HepG2 (cell line): ENCODE measurements around the gene WDCP. TPM values are rescaled to one million over a fixed set of nuclear protein-coding genes. Genes with fewer than 3 reads are reported as not detected.

Experiments used
- BRCA1 ChIP-seq: sonication (generic); formaldehyde crosslinking; IDR thresholded peaks from 2 replicates; pipeline ENCODE4 v1.4.0; 2020; ENCODE audit warnings: missing genetic modification reagents
- CREM ChIP-seq, 2 experiments: sonication (generic) in 1 of 2; formaldehyde crosslinking in 1 of 2; IDR thresholded peaks; 2 replicates each; pipeline versions ENCODE4 v1.4.0 to v1.6.1; 2016 to 2020; ENCODE audit warnings: antibody characterized with exemption in 1 of 2, mild to moderate bottlenecking in 1 of 2, missing genetic modification reagents in 1 of 2
- E2F1 ChIP-seq: sonication (generic); formaldehyde crosslinking; IDR thresholded peaks from 2 replicates; pipeline ENCODE4 v1.5.0; 2020; ENCODE audit warnings: missing genetic modification reagents
- ETV5 ChIP-seq: IDR thresholded peaks from 2 replicates; pipeline ENCODE4 v1.6.1; 2018; ENCODE audit warnings: missing biosample characterization, missing genetic modification reagents, inconsistent platforms, borderline replicate concordance
- IKZF4 ChIP-seq: sonication (generic); formaldehyde crosslinking; IDR thresholded peaks from 2 replicates; pipeline ENCODE4 v1.5.1; 2020; ENCODE audit warnings: borderline replicate concordance, mild to moderate bottlenecking, low read depth, missing genetic modification reagents; ENCODE audit errors: not compliant biosample characterization
- NFYC ChIP-seq: IDR thresholded peaks from 2 replicates; pipeline ENCODE4 v1.6.1; 2016; ENCODE audit warnings: missing genetic modification reagents, missing compliant biosample characterization
- RBFOX2 ChIP-seq: fragments of 200-400 bp; formaldehyde crosslinking; IDR thresholded peaks from 2 replicates; pipeline ENCODE4 v1.6.1; 2017; ENCODE audit warnings: low read depth, mild to moderate bottlenecking, low read length
- SNAPC2 ChIP-seq: sonication (generic); formaldehyde crosslinking; IDR thresholded peaks from 2 replicates; pipeline ENCODE4 v1.8.1; 2022; ENCODE audit warnings: mild to moderate bottlenecking, missing genetic modification reagents
- ZFY ChIP-seq: sonication (generic); formaldehyde crosslinking; IDR thresholded peaks from 2 replicates; pipeline ENCODE4 v1.4.0; 2020; ENCODE audit warnings: missing genetic modification reagents
- ZNF235 ChIP-seq: sonication (generic); formaldehyde crosslinking; IDR thresholded peaks from 2 replicates; pipeline ENCODE4 v1.8.1; 2023; ENCODE audit warnings: mild to moderate bottlenecking, missing genetic modification reagents, borderline replicate concordance
- ZNF558 ChIP-seq: sonication (generic); formaldehyde crosslinking; IDR thresholded peaks from 2 replicates; pipeline ENCODE4 v1.9.0; 2022; ENCODE audit warnings: mild to moderate bottlenecking, missing genetic modification reagents, borderline replicate concordance
- ZNF619 ChIP-seq: sonication (generic); formaldehyde crosslinking; IDR thresholded peaks from 2 replicates; pipeline ENCODE4 v1.4.0; 2020; ENCODE audit warnings: mild to moderate bottlenecking, missing genetic modification reagents
- ZNF691 ChIP-seq: sonication (generic); formaldehyde crosslinking; IDR thresholded peaks from 2 replicates; pipeline ENCODE4 v1.4.0; 2020; ENCODE audit warnings: missing genetic modification reagents, low read depth, mild to moderate bottlenecking, borderline replicate concordance
- polyA plus RNA-seq, 8 experiments: library from polyadenylated mRNA; depleted of rRNA in 3 of 8; stranded (reverse) in 7 of 8; unstranded in 1 of 8; fragments of >200 nt; fragmentation: Illumina TruSeq in 4 of 8; extraction: Trizol in 4 of 8; gene quantifications; 2 replicates each; pipeline versions ENCODE4 v1.2.1 to v1.2.3, GENCODE V29; 2011 to 2016; ENCODE audit warnings: low read depth in 4 of 8, missing spikeins in 1 of 8, mixed read lengths in 1 of 8; ENCODE audit not compliant: insufficient read depth in 1 of 8
- total RNA-seq, 5 experiments: library from RNA; depleted of rRNA; stranded (reverse); fragments of >200 nt; fragmentation: Illumina TruSeq; extraction: Trizol; gene quantifications; 2 replicates each; pipeline ENCODE4 v1.2.3, GENCODE V29; 2016; ENCODE audit warnings: low read depth in 1 of 5
- TF ChIP-seq, protein P1 (sequence below), 2 experiments: fragments of 450-650 bp in 1 of 2; sonication (generic) in 1 of 2; formaldehyde crosslinking in 1 of 2; IDR thresholded peaks; 2 replicates each; pipeline versions ENCODE4 v1.6.1 to v1.8.0; 2016 to 2022; ENCODE audit warnings: antibody characterized with exemption in 1 of 2, mild to moderate bottlenecking in 1 of 2, missing genetic modification reagents in 1 of 2
- TF ChIP-seq, protein P2 (sequence below): conservative IDR thresholded peaks from 2 replicates; pipeline ENCODE4 v1.6.1; 2018; ENCODE audit warnings: missing genetic modification reagents

Gene WDCP
- total and polyA plus RNA-seq, 2 of the 13 experiments (the other 11 are each of a cell fraction or from before 2014, with no cell fraction given): 17.4 to 22.6 TPM

- TF ChIP-seq, protein P1, sequence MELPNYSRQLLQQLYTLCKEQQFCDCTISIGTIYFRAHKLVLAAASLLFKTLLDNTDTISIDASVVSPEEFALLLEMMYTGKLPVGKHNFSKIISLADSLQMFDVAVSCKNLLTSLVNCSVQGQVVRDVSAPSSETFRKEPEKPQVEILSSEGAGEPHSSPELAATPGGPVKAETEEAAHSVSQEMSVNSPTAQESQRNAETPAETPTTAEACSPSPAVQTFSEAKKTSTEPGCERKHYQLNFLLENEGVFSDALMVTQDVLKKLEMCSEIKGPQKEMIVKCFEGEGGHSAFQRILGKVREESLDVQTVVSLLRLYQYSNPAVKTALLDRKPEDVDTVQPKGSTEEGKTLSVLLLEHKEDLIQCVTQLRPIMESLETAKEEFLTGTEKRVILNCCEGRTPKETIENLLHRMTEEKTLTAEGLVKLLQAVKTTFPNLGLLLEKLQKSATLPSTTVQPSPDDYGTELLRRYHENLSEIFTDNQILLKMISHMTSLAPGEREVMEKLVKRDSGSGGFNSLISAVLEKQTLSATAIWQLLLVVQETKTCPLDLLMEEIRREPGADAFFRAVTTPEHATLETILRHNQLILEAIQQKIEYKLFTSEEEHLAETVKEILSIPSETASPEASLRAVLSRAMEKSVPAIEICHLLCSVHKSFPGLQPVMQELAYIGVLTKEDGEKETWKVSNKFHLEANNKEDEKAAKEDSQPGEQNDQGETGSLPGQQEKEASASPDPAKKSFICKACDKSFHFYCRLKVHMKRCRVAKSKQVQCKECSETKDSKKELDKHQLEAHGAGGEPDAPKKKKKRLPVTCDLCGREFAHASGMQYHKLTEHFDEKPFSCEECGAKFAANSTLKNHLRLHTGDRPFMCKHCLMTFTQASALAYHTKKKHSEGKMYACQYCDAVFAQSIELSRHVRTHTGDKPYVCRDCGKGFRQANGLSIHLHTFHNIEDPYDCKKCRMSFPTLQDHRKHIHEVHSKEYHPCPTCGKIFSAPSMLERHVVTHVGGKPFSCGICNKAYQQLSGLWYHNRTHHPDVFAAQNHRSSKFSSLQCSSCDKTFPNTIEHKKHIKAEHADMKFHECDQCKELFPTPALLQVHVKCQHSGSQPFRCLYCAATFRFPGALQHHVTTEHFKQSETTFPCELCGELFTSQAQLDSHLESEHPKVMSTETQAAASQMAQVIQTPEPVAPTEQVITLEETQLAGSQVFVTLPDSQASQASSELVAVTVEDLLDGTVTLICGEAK (IDR thresholded peaks at IDR 0.05): no peak
- TF ChIP-seq, protein P1 (CRISPR knock-in tag; IDR thresholded peaks at IDR 0.05): no peak
- peak; percentile 64; the same call in 1 of the 2 replicates for TF ChIP-seq BRCA1 (CRISPR knock-in tag)
- TF ChIP-seq, protein P2, sequence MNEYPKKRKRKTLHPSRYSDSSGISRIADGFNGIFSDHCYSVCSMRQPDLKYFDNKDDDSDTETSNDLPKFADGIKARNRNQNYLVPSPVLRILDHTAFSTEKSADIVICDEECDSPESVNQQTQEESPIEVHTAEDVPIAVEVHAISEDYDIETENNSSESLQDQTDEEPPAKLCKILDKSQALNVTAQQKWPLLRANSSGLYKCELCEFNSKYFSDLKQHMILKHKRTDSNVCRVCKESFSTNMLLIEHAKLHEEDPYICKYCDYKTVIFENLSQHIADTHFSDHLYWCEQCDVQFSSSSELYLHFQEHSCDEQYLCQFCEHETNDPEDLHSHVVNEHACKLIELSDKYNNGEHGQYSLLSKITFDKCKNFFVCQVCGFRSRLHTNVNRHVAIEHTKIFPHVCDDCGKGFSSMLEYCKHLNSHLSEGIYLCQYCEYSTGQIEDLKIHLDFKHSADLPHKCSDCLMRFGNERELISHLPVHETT (CRISPR knock-in tag): no peak
- 0 out of 2 replicates have a peak, but pooled peaks have one; percentile 3 for TF ChIP-seq ZNF558
- peak; percentile 70 for TF ChIP-seq RBFOX2
- peak; percentile 81; the same call in 1 of the 2 replicates for TF ChIP-seq E2F1 (CRISPR knock-in tag)
- TF ChIP-seq CREM (IDR thresholded peaks at IDR 0.05): peak; percentile 84
- no peak for TF ChIP-seq CREM (CRISPR knock-in tag; IDR thresholded peaks at IDR 0.05)
- peak; percentile 87; the same call in 1 of the 2 replicates for TF ChIP-seq ZNF691 (CRISPR knock-in tag)
- TF ChIP-seq ZNF619: peak; percentile 44; the same call in 1 of the 2 replicates
- TF ChIP-seq SNAPC2 (CRISPR knock-in tag): 0 out of 2 replicates have a peak, but pooled peaks have one; percentile 34
- peak; percentile 4 for TF ChIP-seq IKZF4 (CRISPR knock-in tag)
- 0 out of 2 replicates have a peak, but pooled peaks have one; percentile 69 for TF ChIP-seq ZNF235
- peak; percentile 74; the same call in 1 of the 2 replicates for TF ChIP-seq ETV5 (CRISPR knock-in tag)
- TF ChIP-seq NFYC (CRISPR knock-in tag): peak; percentile 98
- peak; percentile 85 for TF ChIP-seq ZFY (CRISPR knock-in tag)
These were observed at the start of gene WDCP (continued) for GRCh38 chr2:24046930-24047702.
